WERI-Rb-1 (cell line): Measurements from ENCODE around the gene MLLT6.

Experiments used
- DNase-seq: peaks from one replicate; pipeline ENCODE4 v3.0.0-alpha.2; 2020
- H3K27ac ChIP-seq: fragments of 250-450 bp; sonication (Bioruptor Pico); 2 replicates; pipeline ENCODE4 v1.5.1; 2020; ENCODE audit warnings: mild to moderate bottlenecking, moderate library complexity
- H3K27me3 ChIP-seq: fragments of 250-450 bp; sonication (Bioruptor Pico); 2 replicates; pipeline ENCODE4 v1.5.1; 2021; ENCODE audit warnings: mild to moderate bottlenecking, low read depth, moderate library complexity; ENCODE audit not compliant: insufficient read depth, severe bottlenecking
- H3K36me3 ChIP-seq: fragments of 250-450 bp; sonication (Bioruptor Pico); 2 replicates; pipeline ENCODE4 v1.5.1; 2020; ENCODE audit warnings: mild to moderate bottlenecking, moderate library complexity
- H3K4me3 ChIP-seq: 2 replicates; pipeline ENCODE4 v1.5.1; 2011; ENCODE audit warnings: low read depth, mild to moderate bottlenecking, control low read depth, low read length
- H3K9me3 ChIP-seq: fragments of 250-450 bp; sonication (Bioruptor Pico); 2 replicates; pipeline ENCODE4 v1.5.1; 2021; ENCODE audit warnings: mild to moderate bottlenecking, moderate library complexity; ENCODE audit not compliant: severe bottlenecking
- TF ChIP-seq, protein P1 (sequence below): IDR thresholded peaks from 2 replicates; pipeline ENCODE4 v1.5.1; 2011; ENCODE audit warnings: low read depth, mild to moderate bottlenecking, control low read depth, inconsistent platforms, low read length

MLLT6 gene

DNA sequence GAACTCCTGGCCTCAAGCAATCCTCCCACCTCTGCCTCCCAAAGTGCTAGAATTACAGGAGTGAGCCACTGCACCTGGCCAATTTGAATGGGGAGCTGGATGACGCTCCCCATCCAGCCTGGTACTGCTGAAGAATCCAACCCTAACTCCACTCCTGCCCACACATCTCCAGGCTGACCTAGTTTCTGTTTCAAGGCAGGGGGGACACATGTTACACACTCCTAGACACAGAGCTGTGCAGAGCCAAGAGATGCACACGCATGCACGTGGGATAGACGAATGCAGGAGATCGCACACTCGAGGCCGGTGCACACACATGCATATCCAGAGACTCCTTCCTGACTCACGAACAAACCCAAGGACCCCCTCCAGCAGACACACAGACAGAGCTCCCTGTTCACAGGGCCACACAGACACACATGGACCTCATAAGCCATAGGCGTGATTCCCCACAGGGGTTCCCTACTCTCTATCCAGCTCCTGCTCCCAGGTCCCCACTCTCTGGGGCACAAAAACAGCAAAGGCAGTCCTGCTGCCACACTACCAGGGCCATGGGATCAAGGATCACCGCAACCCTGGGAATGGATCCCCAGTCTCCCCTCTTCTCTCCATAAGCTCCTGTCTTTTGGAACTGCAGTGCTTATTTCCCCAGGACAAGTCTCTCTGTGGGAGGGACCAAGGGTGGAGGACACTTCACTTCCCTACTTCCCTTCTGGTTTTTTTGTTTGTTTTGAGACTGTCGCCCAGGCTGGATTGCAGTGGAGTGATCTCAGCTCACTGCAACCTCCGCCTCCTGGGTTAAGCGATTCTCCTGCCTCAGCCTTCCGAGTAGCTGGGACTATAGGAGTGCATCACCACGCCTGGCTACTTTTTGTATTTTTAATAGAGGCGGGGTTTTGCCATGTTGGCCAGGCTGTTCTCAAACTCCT lies 44.7 kb upstream of the MLLT6 start:
- no peak for DNase-seq
- TF ChIP-seq, protein P1, sequence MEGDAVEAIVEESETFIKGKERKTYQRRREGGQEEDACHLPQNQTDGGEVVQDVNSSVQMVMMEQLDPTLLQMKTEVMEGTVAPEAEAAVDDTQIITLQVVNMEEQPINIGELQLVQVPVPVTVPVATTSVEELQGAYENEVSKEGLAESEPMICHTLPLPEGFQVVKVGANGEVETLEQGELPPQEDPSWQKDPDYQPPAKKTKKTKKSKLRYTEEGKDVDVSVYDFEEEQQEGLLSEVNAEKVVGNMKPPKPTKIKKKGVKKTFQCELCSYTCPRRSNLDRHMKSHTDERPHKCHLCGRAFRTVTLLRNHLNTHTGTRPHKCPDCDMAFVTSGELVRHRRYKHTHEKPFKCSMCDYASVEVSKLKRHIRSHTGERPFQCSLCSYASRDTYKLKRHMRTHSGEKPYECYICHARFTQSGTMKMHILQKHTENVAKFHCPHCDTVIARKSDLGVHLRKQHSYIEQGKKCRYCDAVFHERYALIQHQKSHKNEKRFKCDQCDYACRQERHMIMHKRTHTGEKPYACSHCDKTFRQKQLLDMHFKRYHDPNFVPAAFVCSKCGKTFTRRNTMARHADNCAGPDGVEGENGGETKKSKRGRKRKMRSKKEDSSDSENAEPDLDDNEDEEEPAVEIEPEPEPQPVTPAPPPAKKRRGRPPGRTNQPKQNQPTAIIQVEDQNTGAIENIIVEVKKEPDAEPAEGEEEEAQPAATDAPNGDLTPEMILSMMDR, result no peak

DNA sequence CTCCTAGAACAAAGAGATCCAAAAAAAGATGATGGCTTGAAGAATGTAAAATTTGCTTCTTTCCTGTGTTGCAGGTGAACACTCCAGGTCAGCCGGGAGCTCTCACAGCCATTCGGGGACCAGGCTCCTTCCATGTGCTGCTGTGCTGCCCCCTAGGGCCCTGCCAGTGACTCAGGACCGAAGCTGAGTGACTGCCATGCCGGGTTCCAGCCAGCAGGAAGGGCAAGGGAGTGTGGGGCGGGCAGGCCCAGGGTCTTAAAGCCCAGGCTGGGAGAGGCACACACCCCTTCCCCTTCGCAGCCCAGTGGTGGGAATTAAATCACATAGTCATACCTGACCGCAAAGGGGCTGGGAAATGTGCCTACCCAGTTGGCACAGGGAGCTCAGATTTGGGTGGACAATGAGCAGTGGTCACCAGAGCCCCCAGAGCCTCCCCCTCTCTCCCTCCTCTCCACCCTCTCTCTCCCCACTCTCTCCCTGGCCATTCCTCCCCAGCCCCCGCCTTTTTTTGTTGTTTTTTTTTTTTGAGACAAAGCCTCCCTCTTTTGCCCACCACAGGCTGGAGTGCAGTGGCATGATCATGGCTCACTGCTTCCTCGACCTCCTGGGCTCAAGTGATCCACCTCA lies 41.8 kb upstream of the MLLT6 start:
- Histone ChIP-seq H3K36me3 (no peaks in the 10 kb centered on the region), H3K27ac (no peak overlapping the region), H3K9me3 (no peaks in the 10 kb centered on the region), H3K4me3 (no peak overlapping the region), H3K27me3 (no peaks in the 10 kb centered on the region)
- DNase-seq, result peak; percentile 94
- TF ChIP-seq, protein P1, result peak; percentile 96

More for the DNA sequence above, 44.7 kb upstream of the MLLT6 start:
- Histone ChIP-seq H3K36me3 (no peaks in the 10 kb centered on the region), H3K9me3 (no peaks in the 10 kb centered on the region), H3K27ac (no peak overlapping the region), H3K27me3 (no peaks in the 10 kb centered on the region), H3K4me3 (no peak overlapping the region)

DNA sequence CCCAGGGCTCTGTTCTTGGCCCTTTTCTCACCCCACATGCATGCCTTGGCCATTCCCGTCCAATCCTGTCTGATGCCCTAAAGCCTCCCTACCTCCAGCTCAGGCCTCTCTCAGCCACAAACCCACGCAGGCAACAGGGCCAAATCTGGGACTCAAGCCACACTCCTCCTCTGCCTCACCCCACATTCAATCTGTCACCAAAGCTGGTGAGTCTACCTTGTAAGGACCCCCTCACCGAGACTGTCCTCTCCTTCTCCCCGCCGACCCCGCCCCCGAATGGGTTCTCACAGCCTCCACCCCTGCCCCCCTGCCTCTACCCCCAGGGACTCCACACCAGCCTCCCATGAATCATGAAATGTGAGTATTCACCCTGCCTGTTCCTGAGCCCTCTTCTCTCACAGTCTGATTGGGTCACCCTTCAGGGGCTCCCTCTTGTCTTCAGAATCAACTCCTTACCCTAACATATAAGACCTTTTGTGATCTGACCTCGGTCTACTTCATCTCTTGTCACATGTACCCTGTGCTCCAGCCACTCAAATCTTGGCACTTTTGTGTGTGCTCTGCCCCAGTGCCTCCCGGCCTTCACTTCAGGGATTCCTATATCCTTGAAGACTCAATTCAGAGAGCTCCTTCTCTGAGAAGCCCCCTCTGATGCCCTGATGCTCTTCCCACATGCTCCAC lies 41.0 kb upstream of the MLLT6 start:
- H3K9me3 ChIP-seq, result no peaks in the 10 kb centered on the region
- TF ChIP-seq, protein P1, result no peak
- no peak for DNase-seq
- H3K27me3 ChIP-seq, result no peaks in the 10 kb centered on the region
- H3K36me3 ChIP-seq, result no peaks in the 10 kb centered on the region
- no peak overlapping the region for H3K27ac ChIP-seq
- no peak overlapping the region for H3K4me3 ChIP-seq

DNA sequence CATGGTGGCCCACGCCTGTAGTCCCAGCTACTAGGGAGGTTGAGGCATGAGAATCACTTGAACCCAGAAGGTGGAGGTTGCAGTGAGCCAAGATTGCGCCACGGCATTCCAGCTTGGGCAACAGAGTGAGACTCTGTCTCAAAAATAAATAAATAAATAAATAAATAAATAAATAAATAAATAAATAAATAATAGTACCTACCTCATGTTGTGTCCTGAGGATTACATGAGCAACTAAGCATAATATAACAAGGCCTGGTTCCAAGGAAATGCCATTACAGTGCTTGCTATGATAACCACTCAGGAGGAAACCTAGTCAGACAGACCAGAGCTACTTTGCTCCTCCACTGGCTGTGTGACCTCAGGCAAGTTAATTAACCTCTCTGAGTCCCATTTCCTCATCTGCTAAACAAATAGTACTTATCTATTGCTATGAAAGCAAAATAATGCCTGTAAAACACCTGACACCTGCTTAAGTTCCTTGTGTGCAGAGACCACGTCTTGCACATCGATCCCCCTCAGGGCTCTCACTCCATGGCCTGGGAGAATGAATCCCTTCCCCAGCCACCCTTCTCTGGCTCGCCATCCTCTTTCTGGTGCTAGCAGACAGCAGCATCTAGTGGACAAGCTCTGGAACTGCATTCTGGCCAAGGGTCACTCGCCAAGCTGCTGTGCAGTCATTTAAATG lies 37.8 kb upstream of the MLLT6 start:
- no peaks in the 10 kb centered on the region for H3K27me3 ChIP-seq
- peak; percentile 78 for DNase-seq
- no peaks in the 10 kb centered on the region for H3K9me3 ChIP-seq

DNA sequence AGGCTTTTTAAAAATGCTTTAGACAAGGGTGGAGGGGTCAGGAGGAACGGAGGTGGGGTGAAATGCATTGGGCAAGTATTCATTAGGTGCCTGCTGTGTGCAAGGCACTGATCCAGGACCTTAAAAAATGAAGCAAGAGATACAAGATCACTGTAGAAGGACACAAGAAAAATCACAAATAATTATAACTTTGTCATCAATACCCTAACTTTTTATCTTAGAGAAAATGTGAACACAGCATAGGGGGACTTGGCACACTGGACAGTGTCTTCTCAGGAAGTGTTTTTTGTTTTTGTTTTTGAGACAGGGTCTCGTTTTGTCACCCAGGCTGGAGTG lies 37.3 kb upstream of the MLLT6 start:
- TF ChIP-seq, protein P1, result no peak
- H3K27ac ChIP-seq, result no peak overlapping the region
- H3K36me3 ChIP-seq, result no peaks in the 10 kb centered on the region
- H3K4me3 ChIP-seq, result no peak overlapping the region
- no peaks in the 10 kb centered on the region for H3K27me3 ChIP-seq
- no peaks in the 10 kb centered on the region for H3K9me3 ChIP-seq
- no peak for DNase-seq

More for the DNA sequence above, 37.8 kb upstream of the MLLT6 start:
- Histone ChIP-seq H3K27ac (no peak overlapping the region), H3K4me3 (no peak overlapping the region), H3K36me3 (no peaks in the 10 kb centered on the region)
- TF ChIP-seq, protein P1, result peak; percentile 98
